GM23338 (cell line): ENCODE measurements around the gene PPTC7. TPM values are rescaled to one million over a fixed set of nuclear protein-coding genes. Genes with fewer than 3 reads are reported as not detected.

ENCODE experiments used
- ATAC-seq: fragments of 200-7000 bp; cut with Tn5 transposase; 3 replicates; pipeline ENCODE4 v1.9.1; 2020
- DNase-seq: peaks from one replicate; pipeline ENCODE4 v3.0.0-alpha.2; 2015; ENCODE audit warnings: low spot score
- H2AFZ ChIP-seq: fragments of 200-600 bp; sonication (generic); 2 replicates; pipeline ENCODE4 v1.8.0; 2016; ENCODE audit warnings: antibody characterized with exemption, mild to moderate bottlenecking, moderate library complexity
- H3F3A ChIP-seq: fragments of 200-600 bp; sonication (generic); replicated peaks from 2 replicates; pipeline ENCODE4 v1.8.0; 2017; ENCODE audit warnings: antibody characterized with exemption, mixed run types, low read depth
- H3K27ac ChIP-seq: fragments of 200-600 bp; sonication (generic); 2 replicates; pipeline ENCODE4 v1.6.1; 2016; ENCODE audit warnings: low read depth
- H3K27me3 ChIP-seq: fragments of 200-600 bp; sonication (generic); 2 replicates; pipeline ENCODE4 v1.8.0; 2016; ENCODE audit warnings: mild to moderate bottlenecking, mixed run types, moderate library complexity; ENCODE audit not compliant: insufficient read depth
- H3K36me3 ChIP-seq: fragments of 200-600 bp; sonication (generic); 2 replicates; pipeline ENCODE4 v1.8.0; 2016; ENCODE audit warnings: mild to moderate bottlenecking; ENCODE audit not compliant: insufficient read depth
- H3K4me1 ChIP-seq: fragments of 200-600 bp; sonication (generic); 2 replicates; pipeline ENCODE4 v1.8.0; 2016; ENCODE audit warnings: mild to moderate bottlenecking, moderate library complexity; ENCODE audit not compliant: insufficient read depth
- H3K4me2 ChIP-seq: fragments of 200-600 bp; sonication (generic); 2 replicates; pipeline ENCODE4 v1.7.1; 2017; ENCODE audit warnings: mixed run types
- H3K4me3 ChIP-seq: fragments of 200-600 bp; sonication (generic); 2 replicates; pipeline ENCODE4 v1.6.1; 2016; ENCODE audit warnings: mixed run types
- H3K79me2 ChIP-seq: fragments of 200-600 bp; sonication (generic); replicated peaks from 2 replicates; pipeline ENCODE4 v1.8.0; 2017; ENCODE audit warnings: mild to moderate bottlenecking; ENCODE audit not compliant: insufficient read depth
- H3K9me2 ChIP-seq: fragments of 200-600 bp; sonication (generic); 2 replicates; pipeline ENCODE4 v1.8.0; 2017; ENCODE audit not compliant: insufficient read depth
- H4K20me1 ChIP-seq: fragments of 200-600 bp; sonication (generic); replicated peaks from 2 replicates; pipeline ENCODE4 v1.8.0; 2017; ENCODE audit warnings: mild to moderate bottlenecking; ENCODE audit not compliant: insufficient read depth
- H3K27ac Mint-ChIP-seq: 2 replicates; pipeline ENCODE4 v1.8.0; 2020; ENCODE audit warnings: inconsistent platforms, mild to moderate bottlenecking, moderate library complexity, mixed read lengths
- H3K27me3 Mint-ChIP-seq: 3 replicates; pipeline ENCODE4 v1.8.0; 2022; ENCODE audit warnings: low read depth, mild to moderate bottlenecking, moderate library complexity, mixed read lengths, inconsistent platforms; ENCODE audit not compliant: insufficient read depth, poor library complexity
- H3K36me3 Mint-ChIP-seq: 3 replicates; pipeline ENCODE4 v1.8.0; 2021; ENCODE audit warnings: low read depth, mild to moderate bottlenecking, inconsistent platforms, moderate library complexity, mixed read lengths
- H3K4me1 Mint-ChIP-seq: 3 replicates; pipeline ENCODE4 v1.8.0; 2020; ENCODE audit warnings: mild to moderate bottlenecking, inconsistent platforms, mixed read lengths
- H3K4me3 Mint-ChIP-seq: 3 replicates; pipeline ENCODE4 v1.8.0; 2021; ENCODE audit warnings: moderate library complexity, mild to moderate bottlenecking, inconsistent platforms, mixed read lengths
- H3K9me3 Mint-ChIP-seq: 3 replicates; pipeline ENCODE4 v1.8.0; 2020; ENCODE audit warnings: moderate library complexity, mild to moderate bottlenecking, inconsistent platforms, mixed read lengths
- CREB1 ChIP-seq: fragments of 250-450 bp; sonication (Bioruptor Pico); IDR thresholded peaks from 2 replicates; pipeline ENCODE4 v1.5.0; 2020; ENCODE audit warnings: low read depth, mild to moderate bottlenecking, moderate library complexity
- EZH2phosphoT487 ChIP-seq: fragments of 200-600 bp; sonication (generic); IDR thresholded peaks from one replicate; pipeline ENCODE4 v1.8.1; 2018; ENCODE audit warnings: antibody characterized with exemption; ENCODE audit not compliant: unreplicated experiment
- JUNB ChIP-seq: IDR thresholded peaks from one replicate; pipeline ENCODE4 v1.6.1; 2016; ENCODE audit warnings: antibody characterized with exemption; ENCODE audit not compliant: unreplicated experiment
- NANOG ChIP-seq: IDR thresholded peaks from 2 replicates; pipeline ENCODE4 v1.6.1; 2016; ENCODE audit warnings: antibody characterized with exemption, borderline replicate concordance
- POLR2AphosphoS5 ChIP-seq: IDR thresholded peaks from 2 replicates; pipeline ENCODE4 v1.6.1; 2016; ENCODE audit warnings: antibody characterized with exemption, low read depth
- STAT1 ChIP-seq: IDR thresholded peaks from one replicate; pipeline ENCODE4 v1.6.1; 2016; ENCODE audit warnings: antibody characterized with exemption; ENCODE audit not compliant: unreplicated experiment
- ZNF114 ChIP-seq: fragments of 250-450 bp; sonication (Bioruptor Pico); IDR thresholded peaks from 2 replicates; pipeline ENCODE4 v1.5.0; 2020; ENCODE audit warnings: mild to moderate bottlenecking, moderate library complexity
- ZNF331 ChIP-seq: fragments of 250-450 bp; sonication (Bioruptor Pico); IDR thresholded peaks from 2 replicates; pipeline ENCODE4 v1.5.0; 2020; ENCODE audit warnings: low read depth, mild to moderate bottlenecking, moderate library complexity
- polyA plus RNA-seq: library from polyadenylated mRNA; unstranded; fragments of >200 nt; fragmentation: Nextera tagmentation; extraction: Ambion mirVana; gene quantifications from 2 replicates; pipeline ENCODE4 v1.2.1, GENCODE V29; 2016
- total RNA-seq: library from RNA; depleted of rRNA; stranded (reverse); fragments of >200 nt; shearing (Covaris generic); gene quantifications from 2 replicates; pipeline ENCODE4 v1.2.3, GENCODE V29; 2014
- TF ChIP-seq, protein P1 (sequence below), 2 experiments: fragments of 200-600 bp in 1 of 2; sonication (generic) in 1 of 2; conservative IDR thresholded peaks; 2 replicates each; pipeline versions ENCODE4 v1.5.1 to v1.6.1; 2016 to 2017; ENCODE audit warnings: antibody characterized with exemption in 2 of 2, low read depth in 2 of 2, mild to moderate bottlenecking in 2 of 2, moderate library complexity in 1 of 2
- TF ChIP-seq, protein P2 (sequence below): IDR thresholded peaks from one replicate; pipeline ENCODE4 v1.6.1; 2018; ENCODE audit warnings: antibody characterized with exemption; ENCODE audit not compliant: unreplicated experiment

Gene PPTC7
- total and polyA plus RNA-seq, 2 experiments from 2014 or later: 7.5 to 17.5 TPM

DNA sequence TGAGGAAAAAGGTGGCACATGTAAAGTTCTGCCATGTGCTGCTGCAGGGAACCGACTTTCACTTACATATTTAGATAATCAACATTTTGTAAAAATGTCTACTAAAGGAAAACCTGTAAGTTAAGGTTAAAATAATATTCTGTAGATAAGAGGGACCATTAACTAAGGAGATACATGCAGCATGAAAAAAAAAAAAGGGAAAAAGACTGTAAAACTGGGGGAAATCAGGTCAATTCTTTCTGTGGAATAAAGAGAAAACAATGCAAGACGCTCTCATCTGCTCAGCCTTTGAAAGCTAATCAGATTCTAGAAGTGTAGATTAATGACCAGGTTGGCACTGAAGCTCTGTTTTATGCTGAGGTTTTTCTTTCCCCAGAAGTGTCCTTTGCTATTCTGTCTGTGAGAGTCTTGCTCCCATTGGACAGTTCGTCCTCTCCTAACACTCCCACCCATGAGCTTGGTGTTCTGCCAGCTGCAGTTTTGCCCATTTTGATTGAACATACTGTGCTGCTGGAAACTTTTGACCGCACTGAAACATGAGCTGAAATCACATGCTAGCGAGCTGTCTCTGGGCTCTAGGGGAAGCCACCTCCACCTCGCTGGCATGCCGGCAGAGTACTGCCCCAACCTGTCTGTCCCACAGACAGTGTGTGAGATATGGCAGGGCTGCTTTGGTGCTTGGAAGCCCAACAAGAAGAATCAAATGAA is 39.7 kb downstream of the PPTC7 start:
- Histone ChIP-seq H3K36me3 (peaks cover 10% of the 10 kb centered on the region; the same call in 1 of the 2 replicates), H3K27me3 (no peaks in the 10 kb centered on the region), H3K27ac (no peak overlapping the region), H2AFZ (no peak overlapping the region), H3K4me1 (peaks cover 3% of the 10 kb centered on the region), H3F3A (no peaks in the 10 kb centered on the region), H3K4me3 (no peak overlapping the region), H3K79me2 (peaks cover 11% of the 10 kb centered on the region), H3K9me2 (no peaks in the 10 kb centered on the region), H4K20me1 (peaks cover 8% of the 10 kb centered on the region; the same call in 1 of the 2 replicates), H3K4me2 (no peak overlapping the region)
- Mint-ChIP-seq H3K27ac (no peak overlapping the region; the same call in 1 of the 2 replicates), H3K4me3 (no peak overlapping the region), H3K27me3 (peaks cover 3% of the 10 kb centered on the region), H3K36me3 (peaks cover 15% of the 10 kb centered on the region; the same call in 2 of the 3 replicates), H3K9me3 (no peaks in the 10 kb centered on the region), H3K4me1 (peaks cover 3% of the 10 kb centered on the region; the same call in 2 of the 3 replicates)
- DNase-seq: no peak
- no peak for ATAC-seq
- no peak for TF ChIP-seq NANOG
- TF ChIP-seq ZNF331 (CRISPR knock-in tag): no peak
- TF ChIP-seq ZNF114 (CRISPR knock-in tag): no peak
- TF ChIP-seq JUNB: no peak
- TF ChIP-seq EZH2phosphoT487: no peak
- TF ChIP-seq POLR2AphosphoS5: no peak
- no peak for TF ChIP-seq STAT1
- no peak for TF ChIP-seq CREB1 (CRISPR knock-in tag)
- TF ChIP-seq, protein P1, sequence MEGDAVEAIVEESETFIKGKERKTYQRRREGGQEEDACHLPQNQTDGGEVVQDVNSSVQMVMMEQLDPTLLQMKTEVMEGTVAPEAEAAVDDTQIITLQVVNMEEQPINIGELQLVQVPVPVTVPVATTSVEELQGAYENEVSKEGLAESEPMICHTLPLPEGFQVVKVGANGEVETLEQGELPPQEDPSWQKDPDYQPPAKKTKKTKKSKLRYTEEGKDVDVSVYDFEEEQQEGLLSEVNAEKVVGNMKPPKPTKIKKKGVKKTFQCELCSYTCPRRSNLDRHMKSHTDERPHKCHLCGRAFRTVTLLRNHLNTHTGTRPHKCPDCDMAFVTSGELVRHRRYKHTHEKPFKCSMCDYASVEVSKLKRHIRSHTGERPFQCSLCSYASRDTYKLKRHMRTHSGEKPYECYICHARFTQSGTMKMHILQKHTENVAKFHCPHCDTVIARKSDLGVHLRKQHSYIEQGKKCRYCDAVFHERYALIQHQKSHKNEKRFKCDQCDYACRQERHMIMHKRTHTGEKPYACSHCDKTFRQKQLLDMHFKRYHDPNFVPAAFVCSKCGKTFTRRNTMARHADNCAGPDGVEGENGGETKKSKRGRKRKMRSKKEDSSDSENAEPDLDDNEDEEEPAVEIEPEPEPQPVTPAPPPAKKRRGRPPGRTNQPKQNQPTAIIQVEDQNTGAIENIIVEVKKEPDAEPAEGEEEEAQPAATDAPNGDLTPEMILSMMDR (conservative IDR thresholded peaks at IDR 0.05; ENCODE audit: low read depth in 2 of 2): no peak
- TF ChIP-seq, protein P2, sequence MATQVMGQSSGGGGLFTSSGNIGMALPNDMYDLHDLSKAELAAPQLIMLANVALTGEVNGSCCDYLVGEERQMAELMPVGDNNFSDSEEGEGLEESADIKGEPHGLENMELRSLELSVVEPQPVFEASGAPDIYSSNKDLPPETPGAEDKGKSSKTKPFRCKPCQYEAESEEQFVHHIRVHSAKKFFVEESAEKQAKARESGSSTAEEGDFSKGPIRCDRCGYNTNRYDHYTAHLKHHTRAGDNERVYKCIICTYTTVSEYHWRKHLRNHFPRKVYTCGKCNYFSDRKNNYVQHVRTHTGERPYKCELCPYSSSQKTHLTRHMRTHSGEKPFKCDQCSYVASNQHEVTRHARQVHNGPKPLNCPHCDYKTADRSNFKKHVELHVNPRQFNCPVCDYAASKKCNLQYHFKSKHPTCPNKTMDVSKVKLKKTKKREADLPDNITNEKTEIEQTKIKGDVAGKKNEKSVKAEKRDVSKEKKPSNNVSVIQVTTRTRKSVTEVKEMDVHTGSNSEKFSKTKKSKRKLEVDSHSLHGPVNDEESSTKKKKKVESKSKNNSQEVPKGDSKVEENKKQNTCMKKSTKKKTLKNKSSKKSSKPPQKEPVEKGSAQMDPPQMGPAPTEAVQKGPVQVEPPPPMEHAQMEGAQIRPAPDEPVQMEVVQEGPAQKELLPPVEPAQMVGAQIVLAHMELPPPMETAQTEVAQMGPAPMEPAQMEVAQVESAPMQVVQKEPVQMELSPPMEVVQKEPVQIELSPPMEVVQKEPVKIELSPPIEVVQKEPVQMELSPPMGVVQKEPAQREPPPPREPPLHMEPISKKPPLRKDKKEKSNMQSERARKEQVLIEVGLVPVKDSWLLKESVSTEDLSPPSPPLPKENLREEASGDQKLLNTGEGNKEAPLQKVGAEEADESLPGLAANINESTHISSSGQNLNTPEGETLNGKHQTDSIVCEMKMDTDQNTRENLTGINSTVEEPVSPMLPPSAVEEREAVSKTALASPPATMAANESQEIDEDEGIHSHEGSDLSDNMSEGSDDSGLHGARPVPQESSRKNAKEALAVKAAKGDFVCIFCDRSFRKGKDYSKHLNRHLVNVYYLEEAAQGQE: no peak
